ENCODE measurements around the gene BTBD9. TPM values are rescaled to one million over a fixed set of nuclear protein-coding genes. Genes with fewer than 3 reads are reported as not detected.

BTBD9 gene
- total RNA-seq, 4 donors from 2014 or later, result 5.5 to 14.1 (median 6.3) TPM

DNA sequence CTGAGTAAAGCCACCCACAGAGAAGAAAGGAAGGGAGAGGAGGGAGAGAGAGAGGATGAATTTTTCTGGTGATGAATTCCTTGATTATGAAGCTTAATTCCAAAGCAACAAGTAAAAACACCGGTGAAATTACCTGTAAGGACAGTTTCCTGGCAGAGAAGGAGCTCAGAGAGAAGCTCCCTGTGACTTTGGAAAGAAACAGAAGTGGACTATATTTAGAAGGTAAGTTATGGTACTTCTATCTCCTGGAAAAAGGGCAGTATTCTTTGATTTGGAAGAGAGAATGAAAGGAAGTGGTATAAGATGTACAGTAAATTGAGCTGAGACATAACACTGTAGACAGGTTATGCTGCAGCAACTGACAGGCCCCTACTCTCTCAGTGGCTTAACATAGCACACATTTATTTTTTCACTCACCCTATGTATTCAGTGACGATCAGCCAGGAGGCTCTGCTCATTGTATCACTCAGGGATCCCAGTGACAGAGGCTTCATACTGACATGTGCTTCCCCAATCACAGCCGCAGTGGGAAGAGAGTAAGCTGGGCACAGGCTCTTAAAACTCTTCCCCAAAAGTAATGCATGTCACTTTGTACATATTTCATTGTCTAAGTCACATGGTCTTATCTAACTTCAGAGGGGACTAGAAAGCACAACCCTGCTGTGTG is 349.5 kb downstream of the BTBD9 start:
- H3K4me3 ChIP-seq, result no peak overlapping the region
- no peaks in the 10 kb centered on the region for H3K27me3 ChIP-seq
- no peak for DNase-seq
- H3K27ac ChIP-seq, result no peak overlapping the region
- intact Hi-C loops (cut with DNase I; ENCODE audit: low total_unique reads) (no loop called here), in situ Hi-C loops (cut with MboI; ENCODE audit: low sequenced_read_pairs in 4 of 4) (no loop called here)
- H3K4me1 ChIP-seq, result peaks cover 8 to 14% of the 10 kb centered on the region in 2 donors
- no peaks in the 10 kb centered on the region for H3K9me3 ChIP-seq
- TF ChIP-seq, protein P1, sequence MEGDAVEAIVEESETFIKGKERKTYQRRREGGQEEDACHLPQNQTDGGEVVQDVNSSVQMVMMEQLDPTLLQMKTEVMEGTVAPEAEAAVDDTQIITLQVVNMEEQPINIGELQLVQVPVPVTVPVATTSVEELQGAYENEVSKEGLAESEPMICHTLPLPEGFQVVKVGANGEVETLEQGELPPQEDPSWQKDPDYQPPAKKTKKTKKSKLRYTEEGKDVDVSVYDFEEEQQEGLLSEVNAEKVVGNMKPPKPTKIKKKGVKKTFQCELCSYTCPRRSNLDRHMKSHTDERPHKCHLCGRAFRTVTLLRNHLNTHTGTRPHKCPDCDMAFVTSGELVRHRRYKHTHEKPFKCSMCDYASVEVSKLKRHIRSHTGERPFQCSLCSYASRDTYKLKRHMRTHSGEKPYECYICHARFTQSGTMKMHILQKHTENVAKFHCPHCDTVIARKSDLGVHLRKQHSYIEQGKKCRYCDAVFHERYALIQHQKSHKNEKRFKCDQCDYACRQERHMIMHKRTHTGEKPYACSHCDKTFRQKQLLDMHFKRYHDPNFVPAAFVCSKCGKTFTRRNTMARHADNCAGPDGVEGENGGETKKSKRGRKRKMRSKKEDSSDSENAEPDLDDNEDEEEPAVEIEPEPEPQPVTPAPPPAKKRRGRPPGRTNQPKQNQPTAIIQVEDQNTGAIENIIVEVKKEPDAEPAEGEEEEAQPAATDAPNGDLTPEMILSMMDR (IDR thresholded peaks at IDR 0.05 in 4 of 5, conservative IDR thresholded peaks at IDR 0.05 in 1 of 5), result no peak
- no peak for TF ChIP-seq POLR2A (IDR thresholded peaks at IDR 0.05)
- no peak for ATAC-seq
- no peaks in the 10 kb centered on the region for H3K36me3 ChIP-seq

DNA sequence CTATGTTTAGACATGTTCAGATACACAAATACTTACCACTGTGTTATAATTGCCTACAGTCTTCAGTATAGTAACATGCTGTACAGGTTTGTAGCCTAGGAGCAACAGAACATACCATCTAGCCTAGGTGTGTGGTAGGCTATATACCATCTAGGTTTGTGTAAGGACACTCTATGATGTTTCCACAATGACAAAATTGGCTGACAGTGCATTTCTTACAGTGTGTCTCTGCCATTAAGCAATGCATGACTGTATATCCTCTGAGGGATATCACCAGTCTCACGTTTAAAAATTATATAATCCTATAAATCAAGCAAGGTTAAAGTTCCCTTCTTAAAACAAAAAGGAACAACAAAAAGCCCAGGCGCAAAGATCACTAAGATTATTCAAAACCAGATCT is 352.2 kb downstream of the BTBD9 start:
- TF ChIP-seq, protein P1 (IDR thresholded peaks at IDR 0.05 in 4 of 5, conservative IDR thresholded peaks at IDR 0.05 in 1 of 5), result no peak
- no peak for TF ChIP-seq POLR2A (IDR thresholded peaks at IDR 0.05)
- H3K9me3 ChIP-seq, result no peaks in the 10 kb centered on the region
- peaks cover 8 to 14% of the 10 kb centered on the region in 2 donors for H3K4me1 ChIP-seq
- no peak overlapping the region for H3K4me3 ChIP-seq
- no peak overlapping the region for H3K27ac ChIP-seq
- DNase-seq (no peak), ATAC-seq (no peak)
- in situ Hi-C loops (cut with MboI; ENCODE audit: low sequenced_read_pairs in 4 of 4) (no loop called here), intact Hi-C loops (cut with DNase I; ENCODE audit: low total_unique reads) (no loop called here)
- H3K36me3 ChIP-seq, result no peaks in the 10 kb centered on the region
- no peaks in the 10 kb centered on the region for H3K27me3 ChIP-seq

DNA sequence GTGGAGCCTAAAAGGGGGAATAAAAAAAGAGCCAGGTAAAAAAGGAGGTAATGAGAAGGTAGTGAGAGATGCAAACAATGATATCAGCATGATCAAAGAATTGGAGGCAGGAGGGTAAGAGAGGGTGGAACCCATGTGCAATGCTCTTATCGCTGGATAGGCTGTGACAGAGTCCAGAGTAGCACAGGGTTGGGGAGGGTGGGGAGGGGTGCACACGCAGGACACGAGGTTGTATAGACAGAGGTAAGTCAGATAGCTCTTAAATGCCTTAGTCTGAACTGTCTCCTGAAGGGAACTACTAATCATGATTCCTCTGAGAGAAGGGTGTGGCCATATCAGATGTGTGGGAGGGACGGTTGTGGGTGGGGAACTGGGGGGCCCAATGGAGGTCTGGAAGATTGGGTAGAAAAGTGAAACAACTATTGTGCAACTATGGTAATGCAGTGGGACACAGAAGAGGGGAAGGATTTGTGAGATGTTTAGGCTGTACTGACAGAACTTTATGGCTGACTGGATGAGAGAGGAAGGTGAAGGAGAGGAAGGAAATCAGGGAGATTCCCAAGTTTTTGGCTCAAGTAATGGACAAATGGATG is 354.8 kb downstream of the BTBD9 start:
- in situ Hi-C loops (cut with MboI; ENCODE audit: low sequenced_read_pairs in 4 of 4) (no loop called here), intact Hi-C loops (cut with DNase I; ENCODE audit: low total_unique reads) (no loop called here)
- H3K36me3 ChIP-seq, result no peaks in the 10 kb centered on the region
- no peaks in the 10 kb centered on the region for H3K27me3 ChIP-seq
- TF ChIP-seq, protein P1 (IDR thresholded peaks at IDR 0.05 in 4 of 5, conservative IDR thresholded peaks at IDR 0.05 in 1 of 5), result no peak
- TF ChIP-seq POLR2A (IDR thresholded peaks at IDR 0.05), result no peak
- no peak for DNase-seq
- H3K9me3 ChIP-seq, result no peaks in the 10 kb centered on the region
- ATAC-seq, result no peak
- no peak overlapping the region for H3K4me3 ChIP-seq
- H3K27ac ChIP-seq, result no peak overlapping the region
- peaks cover 1 to 6% of the 10 kb centered on the region in 2 donors for H3K4me1 ChIP-seq

DNA sequence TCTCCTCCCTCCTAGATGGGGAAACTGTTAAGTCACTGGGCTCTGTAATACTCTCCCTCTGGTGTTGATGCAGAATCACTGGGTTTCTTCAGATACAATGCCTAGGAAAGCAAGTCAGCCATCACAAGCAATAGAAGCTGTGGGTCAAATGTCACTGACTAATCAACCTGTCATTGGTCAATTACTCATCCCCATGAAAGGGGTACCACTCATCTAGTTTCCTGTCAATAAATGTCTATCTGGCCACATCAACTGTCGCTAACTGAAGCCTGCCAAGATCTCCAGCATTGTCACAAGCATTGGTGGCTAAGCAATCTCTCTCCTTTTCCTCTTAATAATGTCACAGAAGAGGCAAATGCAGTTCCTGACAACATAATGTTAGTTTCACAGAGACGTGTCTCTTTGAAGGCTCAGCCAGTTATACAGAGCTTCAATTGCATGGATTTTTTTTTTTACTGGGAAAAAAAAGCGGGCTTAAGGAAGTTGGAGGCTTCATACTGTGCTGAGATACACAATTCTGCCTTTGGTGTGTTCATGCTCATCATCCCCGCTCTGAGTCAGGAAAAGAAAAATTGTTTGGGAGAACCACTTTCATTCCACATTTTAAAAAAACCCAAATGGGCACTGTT is 355.9 kb downstream of the BTBD9 start:
- Histone ChIP-seq H3K4me1 (peaks cover 0 to 3% of the 10 kb centered on the region in 2 donors), H3K9me3 (no peaks in the 10 kb centered on the region)

More for the DNA sequence above, 355.9 kb downstream of the BTBD9 start:
- DNase-seq (no peak), ATAC-seq (no peak)
- TF ChIP-seq, protein P1 (IDR thresholded peaks at IDR 0.05 in 4 of 5, conservative IDR thresholded peaks at IDR 0.05 in 1 of 5), result no peak
- no peak for TF ChIP-seq POLR2A (IDR thresholded peaks at IDR 0.05)
- no peaks in the 10 kb centered on the region for H3K27me3 ChIP-seq
- intact Hi-C loops (cut with DNase I; ENCODE audit: low total_unique reads) (no loop called here), in situ Hi-C loops (cut with MboI; ENCODE audit: low sequenced_read_pairs in 4 of 4) (no loop called here)
- no peak overlapping the region for H3K4me3 ChIP-seq
- H3K36me3 ChIP-seq, result no peaks in the 10 kb centered on the region
- H3K27ac ChIP-seq, result no peak overlapping the region
